GM12891 (cell line): Measurements from ENCODE around the gene LRRC4. TPM values are rescaled to one million over a fixed set of nuclear protein-coding genes. Genes with fewer than 3 reads are reported as not detected.

Experiments
- DNase-seq: peaks from one replicate; pipeline ENCODE4 v3.0.0; 2011; ENCODE audit warnings: low spot score; ENCODE audit not compliant: insufficient read length
- FAIRE-seq: peaks from 2 replicates; lab custom pipeline; 2011; peaks lifted over from hg19 to GRCh38; lab: Jason Lieb, UNC
- PAX5 ChIP-seq: IDR thresholded peaks from 2 replicates; pipeline ENCODE4 v1.6.1; 2011; ENCODE audit warnings: low read length, moderate library complexity, mild to moderate bottlenecking; ENCODE audit not compliant: insufficient read depth, severe bottlenecking
- POLR2A ChIP-seq: IDR thresholded peaks from 2 replicates; pipeline ENCODE4 v1.6.1; 2011; ENCODE audit warnings: low read depth, low read length, control low read depth
- POLR2AphosphoS5 ChIP-seq: IDR thresholded peaks from 2 replicates; pipeline ENCODE4 v1.6.1; 2011; ENCODE audit warnings: low read depth, low read length, control low read depth
- POU2F2 ChIP-seq: IDR thresholded peaks from 2 replicates; pipeline ENCODE4 v1.6.1; 2011; ENCODE audit warnings: low read depth, mild to moderate bottlenecking, control low read depth, low read length, moderate library complexity
- SPI1 ChIP-seq: IDR thresholded peaks from 2 replicates; pipeline ENCODE4 v1.6.1; 2011; ENCODE audit warnings: low read depth, low read length, control low read depth
- TAF1 ChIP-seq: IDR thresholded peaks from 2 replicates; pipeline ENCODE4 v1.6.1; 2011; ENCODE audit warnings: low read depth, low read length, control low read depth
- polyA plus RNA-seq: library from polyadenylated mRNA; unstranded; fragments of >200 nt; gene quantifications from one replicate; pipeline ENCODE4 v1.2.1, GENCODE V29; 2012; ENCODE audit warnings: low read depth, missing spikeins, inconsistent platforms; ENCODE audit not compliant: missing spikeins

The LRRC4 gene
- 0.06 TPM for polyA plus RNA-seq

- DNase-seq (peak; percentile 70), FAIRE-seq (peak; percentile 9)
- TF ChIP-seq POU2F2 (no peak), POLR2A (no peak), TAF1 (no peak)
Measured at GRCh38 chr7:128030654-128031611, at the start of gene LRRC4. Gene LRRC4 (minus strand): TSS chr7:128031437. CDS start chr7:128030640, 797 bp downstream.

GRCh38 chr7:128080169-128080568, 48.9 kb upstream of the LRRC4 start:
- FAIRE-seq (no peak), DNase-seq (no peak)
- no peak for TF ChIP-seq SPI1
- no peak for TF ChIP-seq TAF1
- TF ChIP-seq POLR2AphosphoS5, result no peak
- TF ChIP-seq POLR2A, result no peak
- no peak for TF ChIP-seq PAX5
- no peak for TF ChIP-seq POU2F2

- DNase-seq (no peak), FAIRE-seq (no peak)
- TF ChIP-seq POU2F2, result no peak
- no peak for TF ChIP-seq POLR2A
- no peak for TF ChIP-seq TAF1
- no peak for TF ChIP-seq SPI1
- no peak for TF ChIP-seq POLR2AphosphoS5
- TF ChIP-seq PAX5, result no peak
Measured at GRCh38 chr7:128078309-128078708, 47.1 kb upstream of the LRRC4 start.

- FAIRE-seq (no peak), DNase-seq (no peak)
- TF ChIP-seq POLR2A, result no peak
- no peak for TF ChIP-seq POU2F2
- no peak for TF ChIP-seq POLR2AphosphoS5
- TF ChIP-seq TAF1, result no peak
- no peak for TF ChIP-seq SPI1
- no peak for TF ChIP-seq PAX5
Measured at GRCh38 chr7:128076796-128077271, 45.6 kb upstream of the LRRC4 start.

- FAIRE-seq, result no peak
- no peak for DNase-seq
- no peak for TF ChIP-seq POLR2A
- TF ChIP-seq SPI1, result no peak
- TF ChIP-seq TAF1, result no peak
- no peak for TF ChIP-seq POU2F2
- no peak for TF ChIP-seq POLR2AphosphoS5
- no peak for TF ChIP-seq PAX5
Measured at GRCh38 chr7:128076196-128076795, 45.1 kb upstream of the LRRC4 start.

GRCh38 chr7:128075242-128076095, 44.2 kb upstream of the LRRC4 start:
- DNase-seq (no peak), FAIRE-seq (no peak)
- no peak for TF ChIP-seq POU2F2
- TF ChIP-seq POLR2AphosphoS5, result no peak
- no peak for TF ChIP-seq SPI1
- no peak for TF ChIP-seq POLR2A

GRCh38 chr7:128074736-128075135, 43.5 kb upstream of the LRRC4 start:
- TF ChIP-seq PAX5 (no peak), POLR2A (no peak), POLR2AphosphoS5 (no peak)
- DNase-seq (no peak), FAIRE-seq (no peak)

GRCh38 chr7:128074336-128074735, 43.1 kb upstream of the LRRC4 start:
- no peak for TF ChIP-seq SPI1
- TF ChIP-seq POLR2A, result no peak
- no peak for TF ChIP-seq PAX5
- TF ChIP-seq POU2F2, result no peak
- no peak for TF ChIP-seq POLR2AphosphoS5
- TF ChIP-seq TAF1, result no peak
- FAIRE-seq, result no peak
- DNase-seq, result no peak

- FAIRE-seq (no peak), DNase-seq (no peak)
- TF ChIP-seq SPI1 (no peak), POU2F2 (no peak), POLR2AphosphoS5 (no peak), POLR2A (no peak), TAF1 (no peak), PAX5 (no peak)
Measured at GRCh38 chr7:128073671-128074310, 42.6 kb upstream of the LRRC4 start.
